HG02973 (cell line): ENCODE results near the gene ITIH2.
"Not testable (repeated sequence)": the region's sequence is repeated elsewhere in the genome, so short reads cannot be mapped to it uniquely, and the experiment has no call there.

Experiments
- ATAC-seq: cut with Tn5 transposase; IDR thresholded peaks from one replicate; pipeline ENCODE4 v1.9.1; 2021; ENCODE audit warnings: moderate library complexity; ENCODE audit not compliant: unreplicated experiment

ITIH2 gene

DNA sequence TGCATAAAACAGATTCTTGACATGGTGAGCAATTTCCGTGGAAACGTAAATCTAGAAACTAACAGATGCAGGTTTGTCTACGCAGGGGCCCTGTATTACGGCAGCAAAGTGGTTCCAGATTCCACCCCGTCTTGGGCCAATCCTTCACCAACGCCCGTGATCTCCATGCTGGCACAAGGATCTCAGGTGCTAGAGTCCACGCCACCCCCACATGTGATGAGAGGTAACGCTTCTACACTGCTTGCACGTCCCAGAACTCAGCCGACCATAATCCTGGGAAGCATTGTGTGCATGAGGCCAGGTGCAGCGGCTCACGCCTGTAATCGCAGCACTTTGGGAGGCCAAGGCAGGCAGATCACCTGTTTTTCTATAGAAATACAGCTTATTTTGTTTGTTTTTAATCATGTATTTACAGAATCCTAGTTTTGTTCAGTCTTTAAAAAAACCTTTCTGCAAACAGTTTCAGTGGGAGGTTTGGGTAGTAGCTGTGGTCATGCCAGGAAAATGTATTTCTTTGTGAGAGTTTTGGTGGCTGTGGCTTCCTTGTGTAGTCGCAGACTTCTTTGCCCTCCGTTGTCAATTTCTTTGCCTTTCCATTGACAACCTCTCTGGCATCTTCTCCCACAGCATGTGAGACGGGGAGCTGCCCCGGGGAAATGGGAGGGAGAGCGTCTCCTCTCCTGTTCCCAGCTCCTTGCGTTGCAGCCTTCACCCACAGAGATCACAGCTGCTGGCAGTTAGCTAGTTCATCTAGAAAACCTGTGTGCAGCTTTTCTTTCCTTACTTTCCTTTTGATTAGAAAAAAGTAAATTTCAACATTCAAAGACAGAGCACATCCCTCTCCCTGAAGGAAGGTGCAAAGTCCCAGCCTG is 35.7 kb downstream of the ITIH2 start:
- ATAC-seq, result no peak

DNA sequence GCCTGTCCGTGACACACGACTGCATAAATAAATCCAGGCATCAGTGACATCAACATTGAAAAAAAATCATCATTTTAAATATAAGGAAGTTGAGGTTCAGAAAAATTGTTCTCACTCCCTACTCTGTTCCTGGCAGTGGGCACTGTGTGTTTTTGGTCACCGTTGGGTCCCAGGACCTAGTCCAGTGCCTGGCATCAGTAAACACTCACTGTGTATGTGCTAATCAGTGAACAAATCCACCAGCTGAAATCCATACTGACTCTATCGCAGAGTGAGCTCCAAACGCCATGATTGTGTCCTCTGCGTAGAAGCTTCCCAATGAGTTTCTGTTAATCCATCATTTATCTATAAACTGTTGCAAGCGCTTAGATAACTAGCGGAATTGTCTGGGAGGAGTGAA is 41.2 kb downstream of the ITIH2 start:
- ATAC-seq, result no peak

DNA sequence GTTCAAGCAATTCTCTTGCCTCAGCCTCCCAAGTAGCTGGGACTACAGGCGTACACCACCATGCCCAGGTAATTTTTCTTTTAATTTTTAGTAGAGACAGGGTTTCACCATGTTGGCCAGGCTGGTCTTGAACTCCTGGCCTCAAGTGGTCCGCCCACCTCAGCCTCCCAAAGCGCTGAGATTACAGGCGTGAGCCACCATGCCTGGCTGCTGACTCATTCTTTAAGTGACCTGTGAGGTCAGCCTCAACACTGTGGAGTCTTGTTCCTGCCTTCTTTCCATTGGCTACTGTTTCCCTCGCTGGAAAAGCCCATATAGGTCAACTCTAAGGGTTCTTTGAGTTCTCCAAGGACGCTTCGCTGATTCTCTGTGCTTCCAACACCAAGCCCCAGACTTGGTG is 45.5 kb downstream of the ITIH2 start:
- not testable (repeated sequence) for ATAC-seq

DNA sequence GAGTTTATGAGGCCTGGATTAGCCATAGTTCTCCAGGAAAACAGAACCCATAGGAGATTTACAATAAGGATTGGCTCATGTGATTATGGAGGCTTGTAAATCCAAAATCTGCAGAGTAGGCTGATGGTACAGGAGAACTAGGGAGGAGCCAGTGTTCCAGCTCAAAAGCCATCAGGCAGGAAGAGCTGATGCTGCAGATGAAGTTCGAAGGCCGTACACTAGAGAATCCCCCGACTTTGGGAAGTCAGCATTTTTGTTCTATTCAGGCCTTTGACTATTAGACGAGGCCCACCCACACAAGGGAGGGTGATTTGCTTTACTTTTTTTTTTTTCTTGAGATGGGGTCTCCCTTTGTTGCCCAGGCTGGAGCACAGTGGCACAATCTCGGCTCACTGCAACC is 47.1 kb downstream of the ITIH2 start:
- ATAC-seq, result no peak

DNA sequence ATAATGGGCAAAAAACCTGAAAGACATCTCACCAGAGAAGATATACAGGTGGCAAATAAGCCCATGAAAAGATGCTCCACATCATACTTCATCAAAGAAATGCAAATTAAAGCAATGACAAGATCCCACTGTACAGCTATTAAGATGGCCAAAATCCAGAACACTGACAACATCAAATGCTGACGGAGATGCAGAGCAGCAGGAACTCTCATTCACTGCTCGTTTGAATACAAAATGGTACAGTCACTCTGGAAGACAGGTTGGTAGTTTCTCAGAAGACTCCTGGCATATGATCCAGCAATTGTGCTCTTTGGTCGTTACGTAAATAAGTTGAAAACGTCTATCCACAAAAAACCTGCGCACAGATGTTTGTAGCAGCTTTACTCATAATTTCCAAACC is 49.1 kb downstream of the ITIH2 start:
- ATAC-seq, result no peak

DNA sequence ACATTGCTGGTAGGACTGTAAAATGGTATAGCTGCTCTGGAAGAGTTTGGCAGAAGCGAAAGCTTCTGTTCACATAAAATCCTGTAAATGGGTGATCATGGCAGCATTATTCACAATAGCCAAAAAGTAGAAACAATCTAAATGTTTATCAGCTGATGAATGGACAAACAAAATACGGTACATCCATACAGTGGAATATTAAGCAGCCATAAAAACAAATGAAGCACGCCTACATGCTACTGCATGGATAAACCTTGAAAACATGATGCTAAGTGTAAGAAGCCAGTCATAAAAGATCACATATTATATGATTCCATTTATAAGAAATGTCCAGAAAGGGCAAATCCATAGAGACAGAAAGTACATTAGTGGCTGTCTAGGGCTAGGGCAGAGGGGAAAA is 52.0 kb downstream of the ITIH2 start:
- no peak for ATAC-seq

DNA sequence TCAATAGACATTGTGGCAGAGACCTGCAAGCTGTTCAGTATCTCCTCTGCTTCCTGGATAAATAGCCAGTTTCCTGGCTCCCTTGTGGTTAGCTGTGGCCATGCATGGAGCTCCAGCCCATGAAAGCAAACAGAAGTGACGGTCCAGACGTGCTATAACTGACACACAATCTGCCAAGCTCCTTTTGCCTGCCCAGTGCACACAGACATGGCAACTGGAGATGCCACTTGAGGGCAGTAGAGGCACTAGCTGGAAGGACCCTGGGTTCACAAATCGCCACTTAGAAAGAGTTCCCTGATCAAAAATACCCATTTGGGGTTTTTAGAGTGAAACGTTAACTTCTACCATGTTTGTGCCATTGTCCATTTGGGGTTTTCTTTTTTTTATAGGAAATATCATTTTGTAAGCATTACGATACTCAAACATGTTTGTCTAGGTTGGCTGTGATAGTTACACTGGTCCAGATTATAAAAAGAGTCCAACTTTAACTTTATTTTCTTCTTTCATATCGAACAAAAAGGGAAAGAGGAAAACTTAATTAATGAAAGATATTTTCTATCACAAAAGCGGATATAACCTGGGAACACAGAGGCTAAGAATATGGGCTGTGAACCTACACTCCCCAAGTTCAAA is 53.4 kb downstream of the ITIH2 start:
- ATAC-seq, result no peak

DNA sequence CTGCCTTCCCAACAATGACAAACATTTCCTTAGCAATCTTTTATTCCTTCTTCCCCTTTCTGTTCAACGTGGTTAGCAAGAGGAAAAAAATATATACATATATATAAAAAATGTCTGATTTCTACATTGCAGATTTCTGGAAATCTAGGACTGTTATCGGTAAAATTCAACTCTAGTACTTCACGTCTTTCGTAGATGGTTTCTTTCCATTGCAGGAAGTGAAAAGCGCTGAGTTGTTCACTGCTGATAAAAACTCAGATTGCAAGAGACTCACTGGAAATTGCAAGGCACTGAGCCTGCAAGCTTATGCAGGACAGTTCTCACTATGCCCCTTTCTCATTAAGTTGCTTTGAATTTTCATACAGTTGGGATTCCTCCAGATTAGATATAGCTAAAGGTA is 60.8 kb downstream of the ITIH2 start:
- no peak for ATAC-seq

DNA sequence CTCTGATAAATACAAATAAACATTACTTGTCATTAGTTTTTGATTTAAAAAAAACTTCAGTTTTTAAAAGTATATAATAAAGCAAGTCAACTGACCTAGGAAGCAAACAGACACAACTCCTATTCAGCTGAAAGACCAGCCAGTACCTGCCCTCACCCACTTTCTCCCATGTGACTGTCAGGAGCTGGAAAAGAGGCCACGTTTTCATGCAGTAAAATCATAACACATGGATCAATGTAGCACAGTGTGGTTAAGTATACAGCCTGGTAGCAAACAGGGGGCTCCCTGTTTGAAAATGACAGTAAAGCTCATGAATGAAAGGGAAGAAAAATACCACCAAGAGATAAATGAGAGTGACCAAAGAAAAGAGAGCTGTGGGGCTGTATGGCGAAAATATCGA is 63.1 kb downstream of the ITIH2 start:
- ATAC-seq, result no peak

DNA sequence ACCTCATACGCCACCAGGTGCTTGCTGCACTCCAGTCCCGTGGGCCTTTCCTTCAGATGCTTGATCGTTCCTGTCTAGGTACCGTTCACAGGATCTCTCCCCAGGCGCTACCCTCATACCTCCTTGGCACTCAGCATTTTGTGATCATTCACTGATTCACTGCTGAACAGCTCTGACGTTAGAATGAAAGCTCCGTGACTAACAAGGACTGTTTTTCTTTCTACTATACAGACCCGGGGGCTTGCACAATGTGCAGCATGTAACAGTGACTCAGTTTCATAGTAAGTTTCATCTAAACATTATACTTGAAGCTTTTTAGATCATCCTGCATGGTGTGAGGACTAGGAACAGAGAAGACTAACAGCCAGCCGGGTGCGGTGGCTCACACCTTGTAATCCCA is 64.1 kb downstream of the ITIH2 start:
- ATAC-seq, result no peak

DNA sequence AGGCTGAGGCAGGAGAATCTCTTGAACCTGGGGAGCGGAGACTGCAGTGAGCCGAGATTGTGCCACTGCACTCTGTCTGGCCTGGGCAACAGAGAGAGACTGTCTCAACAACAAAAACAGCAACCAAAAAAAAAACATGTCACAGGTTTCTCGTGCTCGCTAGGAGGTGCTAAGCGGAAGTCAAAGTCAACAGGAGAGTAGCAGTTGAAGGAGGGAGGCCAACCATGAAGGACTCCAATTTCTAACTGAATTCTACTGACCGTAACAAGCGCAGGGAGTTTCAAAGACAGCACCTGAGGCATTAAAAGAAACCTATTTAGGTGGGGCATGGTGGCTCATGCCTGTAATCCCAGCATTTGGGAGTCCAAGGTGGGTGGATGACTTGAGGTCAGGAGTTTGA is 65.3 kb downstream of the ITIH2 start:
- ATAC-seq, result no peak

DNA sequence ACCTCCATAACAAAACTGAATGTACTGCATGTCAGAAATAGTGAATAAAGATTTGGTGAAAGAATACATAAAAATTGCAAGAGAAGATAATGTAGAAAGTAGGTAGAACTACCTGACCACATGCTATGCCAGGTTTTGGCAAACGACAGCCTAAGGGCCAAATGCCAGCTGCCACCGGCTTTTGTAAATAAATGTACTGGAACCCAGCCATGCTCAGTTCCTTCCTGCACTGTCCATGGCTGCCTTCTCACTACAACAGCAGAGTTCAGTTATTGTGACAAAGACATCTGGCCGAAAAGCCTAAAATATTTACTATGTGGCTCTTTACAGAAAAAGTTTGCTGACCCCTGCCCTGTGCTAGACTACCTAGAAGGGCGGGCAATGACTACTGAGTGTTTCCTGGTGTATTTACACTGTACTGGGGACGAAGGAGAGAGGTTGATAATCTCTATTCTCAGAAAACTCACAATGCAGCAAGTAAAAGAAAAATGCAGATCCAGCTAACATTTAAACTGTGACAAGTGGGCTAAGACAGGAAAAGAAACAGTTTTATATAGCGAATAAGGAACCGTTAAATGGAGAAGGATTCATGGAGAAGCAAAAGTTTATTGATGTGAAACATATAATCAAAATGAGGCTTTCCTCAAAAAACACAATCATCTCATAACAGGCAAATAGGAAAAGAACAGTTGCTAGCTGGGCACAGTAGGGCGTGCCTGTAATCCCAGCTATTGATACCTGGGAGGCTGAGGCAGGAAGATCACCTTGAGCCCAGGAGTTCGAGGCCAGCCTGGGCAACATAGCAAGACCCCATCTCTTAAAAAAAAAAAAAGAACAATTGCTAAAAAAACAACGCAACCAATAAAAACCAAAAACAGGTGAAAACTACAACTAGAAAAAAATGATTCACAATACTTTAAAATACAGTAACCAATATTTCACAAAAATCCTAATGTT is 71.0 kb downstream of the ITIH2 start:
- ATAC-seq, result no peak

DNA sequence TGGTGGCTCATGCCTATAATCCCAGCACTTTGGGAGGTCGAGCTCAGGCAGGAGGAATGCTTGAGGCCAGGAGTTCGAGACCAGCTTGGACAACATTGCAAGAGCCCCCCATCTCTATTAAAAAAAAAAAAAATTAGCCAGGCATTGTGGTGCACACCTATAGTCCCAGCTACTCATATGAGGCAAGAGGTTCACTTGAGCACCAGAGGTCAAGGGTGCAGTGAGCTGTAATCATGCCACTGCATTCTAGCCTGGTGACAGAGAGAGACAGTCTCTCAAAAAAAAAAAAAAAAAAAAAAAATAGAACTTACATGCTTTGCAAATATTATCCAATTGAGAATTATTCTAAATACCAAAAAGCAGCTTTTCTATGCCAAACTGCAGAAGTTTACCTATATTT is 73.7 kb downstream of the ITIH2 start:
- ATAC-seq, result no peak

DNA sequence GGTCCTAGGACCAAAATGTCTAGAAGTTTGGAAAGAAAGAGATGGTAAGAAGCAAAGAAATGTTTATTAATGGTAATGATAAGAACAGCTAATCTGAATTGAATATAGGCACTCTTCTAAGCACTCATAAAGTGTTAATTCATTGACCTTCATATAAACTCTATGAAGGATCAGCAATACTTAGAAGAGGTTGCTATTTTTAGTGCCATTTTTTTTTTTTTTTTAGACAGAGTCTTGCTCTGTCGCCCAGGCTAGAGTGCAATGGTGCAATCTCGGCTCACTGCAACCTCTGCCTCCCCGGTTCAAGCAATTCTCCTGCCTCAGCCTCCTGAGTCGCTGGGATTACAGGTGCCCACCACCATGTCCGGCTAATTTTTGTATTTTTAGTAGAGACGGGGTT is 79.1 kb downstream of the ITIH2 start:
- ATAC-seq, result not testable (repeated sequence)

DNA sequence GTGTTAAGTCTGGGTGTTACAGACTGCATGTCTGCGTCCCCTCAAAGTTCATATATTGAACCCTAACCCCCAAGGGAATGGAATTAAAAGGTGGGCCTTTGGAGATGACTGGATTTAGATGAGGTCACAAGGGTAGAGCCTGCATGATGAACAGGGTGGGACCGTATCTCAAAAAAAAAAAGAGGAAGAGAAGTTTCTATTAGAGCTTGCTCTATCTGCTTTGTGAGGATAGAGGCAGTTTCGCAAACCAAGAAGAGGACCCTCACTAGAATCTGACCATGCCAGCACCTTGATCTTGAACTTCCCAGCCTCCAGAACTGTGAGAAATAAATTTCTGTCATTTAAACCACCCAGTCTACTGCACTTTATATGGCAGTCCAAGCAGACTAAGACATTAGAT is 83.3 kb downstream of the ITIH2 start:
- ATAC-seq, result no peak

DNA sequence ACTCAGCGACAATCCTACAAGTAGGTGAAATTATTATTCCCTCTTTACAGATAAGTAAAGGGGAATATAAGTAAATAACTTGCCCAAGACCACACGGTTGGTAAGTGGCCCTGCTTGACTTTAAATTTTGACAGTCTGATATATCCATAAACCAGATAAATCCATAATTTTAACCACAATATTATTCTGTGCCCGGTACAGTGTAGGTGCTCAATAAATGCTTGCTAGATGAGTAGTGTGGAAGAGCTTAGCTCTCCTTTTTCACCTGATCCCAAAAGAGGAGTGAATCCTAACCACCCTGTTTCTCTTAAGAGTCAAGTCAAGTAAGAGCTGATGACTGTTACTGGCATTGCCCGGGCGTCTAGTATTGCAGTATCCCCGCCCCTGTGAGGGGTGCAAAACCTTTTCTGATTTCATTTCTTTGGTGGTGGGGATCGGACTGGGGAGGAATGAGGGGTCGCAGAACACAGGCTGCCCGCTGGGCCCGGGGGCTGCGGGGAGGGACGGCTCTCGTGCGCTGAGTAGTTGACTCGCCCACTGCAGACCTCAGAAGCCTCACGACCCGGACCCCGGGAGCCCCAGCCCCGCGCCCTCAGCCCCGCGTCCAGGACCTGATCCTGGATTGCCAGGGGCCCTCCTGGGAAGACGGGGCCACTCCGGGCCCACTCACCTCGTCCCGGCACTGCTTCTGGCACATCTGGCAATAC is 84.2 kb downstream of the ITIH2 start:
- peak; percentile 6 for ATAC-seq

DNA sequence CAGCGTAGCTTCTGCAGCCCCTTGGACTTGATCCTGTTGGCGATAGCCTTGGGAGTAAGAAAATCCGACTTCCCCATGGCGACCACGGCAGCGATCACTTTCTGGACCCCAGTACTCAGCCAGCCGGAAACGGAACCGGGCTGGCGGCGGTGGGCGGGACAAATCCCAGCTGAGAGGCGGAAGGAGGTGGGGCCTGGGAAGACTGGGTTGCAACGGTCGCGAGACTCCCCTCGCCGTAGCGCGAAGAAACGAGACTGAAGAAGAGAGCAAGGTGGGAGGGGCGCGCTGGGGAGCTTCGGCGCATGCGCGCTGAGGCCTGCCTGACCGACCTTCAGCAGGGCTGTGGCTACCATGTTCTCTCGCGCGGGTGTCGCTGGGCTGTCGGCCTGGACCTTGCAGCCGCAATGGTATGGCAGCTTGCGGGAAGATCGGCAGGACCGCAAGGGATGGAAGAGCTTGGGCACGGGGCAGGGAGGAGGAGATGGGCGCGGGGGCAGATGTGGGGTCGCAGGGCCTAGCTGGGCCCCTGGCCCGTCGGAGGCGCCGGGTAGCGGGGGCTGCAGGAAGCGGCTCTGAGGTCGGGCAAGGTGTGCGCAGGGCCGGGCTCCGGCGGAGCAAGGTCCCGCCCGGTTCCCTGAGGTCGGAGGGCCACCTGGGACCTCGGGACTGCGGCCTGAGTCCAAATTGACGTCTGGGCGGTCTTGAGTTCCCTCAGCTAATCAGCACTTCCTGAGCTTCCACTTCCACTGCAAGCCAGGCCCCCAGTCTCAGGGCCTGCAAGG is 84.9 kb downstream of the ITIH2 start, which contains the start of the genes ATP5F1C and KIN:
ATP5F1C (plus strand) TSS at position 321 of the 782 bp plus-strand sequence; CDS start at position 352, 31 bp downstream.
KIN (minus strand) TSS at position 137 of the 782 bp plus-strand sequence; CDS start at position 77, 60 bp downstream.
- ATAC-seq, result peak; percentile 92

DNA sequence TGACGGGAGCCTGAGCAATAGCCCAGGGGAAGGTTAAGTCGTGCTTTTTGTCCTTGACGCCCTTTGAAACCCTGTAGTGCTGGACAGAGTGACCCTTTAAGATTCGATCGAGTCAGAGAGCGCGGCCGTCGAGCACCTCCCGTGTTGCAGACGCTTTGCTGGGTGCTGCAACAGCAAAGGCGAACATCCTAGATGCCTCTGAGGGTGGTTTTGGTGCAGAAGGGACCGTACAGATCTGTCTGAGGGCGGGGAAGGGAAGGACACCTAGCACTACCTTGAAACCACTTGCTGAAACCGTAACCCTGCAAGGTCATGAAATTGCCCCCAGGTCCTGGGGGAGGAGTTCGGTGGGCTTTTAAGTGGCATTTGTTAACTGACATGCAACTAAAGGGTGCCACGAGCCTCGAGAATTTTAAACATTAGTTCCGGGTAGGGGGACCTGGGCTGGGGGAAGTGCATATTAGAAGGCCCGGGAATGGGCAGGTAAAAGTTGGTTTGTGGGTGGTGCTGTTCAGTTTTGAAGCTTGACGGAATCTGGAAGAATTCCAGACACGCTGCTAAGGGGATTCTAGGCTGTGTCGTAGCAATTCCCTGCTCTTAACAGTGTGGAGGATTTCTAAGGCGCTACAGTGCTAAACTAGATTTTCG is 85.6 kb downstream of the ITIH2 start:
- peak; percentile 12 for ATAC-seq

DNA sequence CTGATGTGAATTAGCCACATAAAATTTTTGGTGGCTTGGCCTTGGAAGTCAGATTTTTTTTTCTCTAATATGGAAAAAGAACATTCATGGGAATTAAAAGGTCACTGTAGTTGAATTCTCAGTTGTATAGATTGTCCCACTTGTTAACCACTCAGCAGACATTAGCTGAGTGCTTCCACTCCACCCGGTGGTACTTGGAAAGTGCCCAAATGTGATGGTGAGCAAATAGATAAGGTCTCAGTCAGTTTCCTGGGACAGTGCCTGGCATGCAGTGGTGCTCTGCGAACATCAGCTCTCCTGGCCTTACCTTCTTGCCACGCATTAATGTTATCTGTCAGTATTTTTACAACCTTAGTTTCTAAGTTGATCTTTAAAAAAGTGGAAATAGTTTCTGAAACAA is 86.3 kb downstream of the ITIH2 start:
- ATAC-seq, result no peak
